ENCODE data around the gene LRP6. TPM values are rescaled to one million over a fixed set of nuclear protein-coding genes. Genes with fewer than 3 reads are reported as not detected.

The LRP6 gene
- total and polyA plus RNA-seq, 7 donors = 2.9 to 31.5 (median 16.6) TPM

GRCh38 chr12:12202105-12202504, 64.7 kb downstream of the LRP6 start:
- intact Hi-C loops (cut with DNase I) = loop anchor here in 1 of 2 donors (10.0 kb wide), 1 partner anchor 63 kb away; the partner anchor contains the start of gene LRP6
- no peaks in the 10 kb centered on the region for H3K27me3 ChIP-seq (ENCODE audit: insufficient read depth in 3 of 3, low read length in 2 of 3)
- 55 to 78% (median 57%) methylated on average over 9 of the region's 9 CpGs for WGBS, 3 donors
- peak overlapping the region; percentile 67 for H3K27ac ChIP-seq
- H3K36me3 ChIP-seq (ENCODE audit: insufficient read depth in 1 of 2, low read depth in 1 of 2) = no peaks in the 10 kb centered on the region
- H3K4me3 ChIP-seq = no peak overlapping the region
- DNase-seq (no peak), ATAC-seq (peak; percentile 71 to 83 (median 76))
- peaks cover 8% of the 10 kb centered on the region for H3K9me3 ChIP-seq
- no peak for TF ChIP-seq CTCF (IDR thresholded peaks at IDR 0.05)
- H3K4me1 ChIP-seq = peaks cover 22% of the 10 kb centered on the region

- intact Hi-C loops (cut with DNase I) = loop anchor here in 1 of 2 donors (10.0 kb wide), 1 partner anchor 63 kb away; the partner anchor contains the start of gene LRP6
- peak; percentile 91 to 95 (median 94) for ATAC-seq
- 36 to 44% (median 36%) methylated on average over 3 of the region's 3 CpGs for WGBS, 3 donors
- Histone ChIP-seq H3K27ac (peak overlapping the region; percentile 67), H3K36me3 (ENCODE audit: insufficient read depth in 1 of 2, low read depth in 1 of 2) (no peaks in the 10 kb centered on the region), H3K4me1 (peaks cover 22% of the 10 kb centered on the region), H3K4me3 (peak overlapping the region; percentile 33), H3K9me3 (peaks cover 8% of the 10 kb centered on the region), H3K27me3 (ENCODE audit: insufficient read depth in 3 of 3, low read length in 2 of 3) (no peaks in the 10 kb centered on the region)
- DNase-seq = peak in 1 of 2 donors; percentile 57
- TF ChIP-seq CTCF (IDR thresholded peaks at IDR 0.05) = no peak
Measured at GRCh38 chr12:12201274-12201758, 65.5 kb downstream of the LRP6 start.

- 96 to 100% (median 96%) methylated on average over 2 of the region's 2 CpGs for WGBS, 3 donors
- no peak for TF ChIP-seq CTCF (IDR thresholded peaks at IDR 0.05)
- no peaks in the 10 kb centered on the region for H3K36me3 ChIP-seq (ENCODE audit: insufficient read depth in 1 of 2, low read depth in 1 of 2)
- ATAC-seq (no peak), DNase-seq (no peak)
- peak overlapping the region; percentile 67 for H3K27ac ChIP-seq
- H3K27me3 ChIP-seq (ENCODE audit: insufficient read depth in 3 of 3, low read length in 2 of 3) = no peaks in the 10 kb centered on the region
- H3K9me3 ChIP-seq = peaks cover 8% of the 10 kb centered on the region
- H3K4me1 ChIP-seq = peaks cover 22% of the 10 kb centered on the region
- no peak overlapping the region for H3K4me3 ChIP-seq
- intact Hi-C loops (cut with DNase I) = loop anchor here in 1 of 2 donors (10.0 kb wide), 1 partner anchor 64 kb away; the partner anchor contains the start of gene LRP6
Measured at GRCh38 chr12:12200363-12200762, 66.5 kb downstream of the LRP6 start.

GRCh38 chr12:12198124-12198523, 68.7 kb downstream of the LRP6 start:
- no peak for DNase-seq
- H3K36me3 ChIP-seq (ENCODE audit: insufficient read depth in 1 of 2, low read depth in 1 of 2) = no peaks in the 10 kb centered on the region
- WGBS, 3 donors = 97 to 100% (median 100%) methylated on average over 1 of the region's 1 CpG
- H3K27me3 ChIP-seq (ENCODE audit: insufficient read depth in 3 of 3, low read length in 2 of 3) = no peaks in the 10 kb centered on the region
- H3K9me3 ChIP-seq = peaks cover 8% of the 10 kb centered on the region
- H3K4me3 ChIP-seq = no peak overlapping the region
- no peak for ATAC-seq
- peaks cover 26% of the 10 kb centered on the region for H3K4me1 ChIP-seq
- H3K27ac ChIP-seq = no peak overlapping the region
- TF ChIP-seq CTCF (IDR thresholded peaks at IDR 0.05) = no peak
- intact Hi-C loops (cut with DNase I) = no loop called here

GRCh38 chr12:12197128-12197527, 69.7 kb downstream of the LRP6 start:
- TF ChIP-seq CTCF (IDR thresholded peaks at IDR 0.05) = no peak
- peaks cover 19% of the 10 kb centered on the region for H3K4me1 ChIP-seq
- 56 to 61% (median 60%) methylated on average over 1 of the region's 1 CpG for WGBS, 3 donors
- no peak for ATAC-seq
- H3K27me3 ChIP-seq (ENCODE audit: insufficient read depth in 3 of 3, low read length in 2 of 3) = no peaks in the 10 kb centered on the region
- H3K4me3 ChIP-seq = no peak overlapping the region
- H3K36me3 ChIP-seq (ENCODE audit: insufficient read depth in 1 of 2, low read depth in 1 of 2) = no peaks in the 10 kb centered on the region
- H3K27ac ChIP-seq = no peak overlapping the region
- intact Hi-C loops (cut with DNase I) = no loop called here
- peaks cover 8% of the 10 kb centered on the region for H3K9me3 ChIP-seq
- DNase-seq = no peak

Measured in psoas muscle (tissue), 8 donors.